ENCODE data around the gene CDC5L.

- TF ChIP-seq EZH2 (IDR thresholded peaks at IDR 0.05; ENCODE audit: insufficient read depth, low read length) = no peak
- TF ChIP-seq CTCF (IDR thresholded peaks at IDR 0.05; ENCODE audit: insufficient read depth, low read depth, low read length) = no peak
Observed at GRCh38 chr6:44471271-44471981, 83.9 kb downstream of the CDC5L start.
